Sigmoid colon (tissue), 4 donors: ENCODE measurements around the gene SSU72.

Experiments
- CTCF ChIP-seq, 4 experiments: fragments of 450-650 bp in 3 of 4; fragments of 200-600 bp in 1 of 4; IDR thresholded peaks; one replicate each; pipeline ENCODE4 v1.5.1; 2016 to 2019; ENCODE audit warnings: antibody characterized with exemption in 4 of 4, mild to moderate bottlenecking in 3 of 4, moderate library complexity in 2 of 4
- EP300 ChIP-seq, 4 donors: sonication (generic); formaldehyde crosslinking; IDR thresholded peaks; one replicate each; pipeline ENCODE4 v1.6.1; 2017; ENCODE audit warnings: antibody characterized with exemption in 4 of 4
- POLR2A ChIP-seq, 2 donors: fragments of 450-650 bp; IDR thresholded peaks; one replicate each; pipeline ENCODE4 v1.6.1; 2016; ENCODE audit warnings: antibody characterized with exemption in 2 of 2, mild to moderate bottlenecking in 2 of 2, moderate library complexity in 2 of 2
- POLR2AphosphoS5 ChIP-seq, 4 donors: sonication (generic); formaldehyde crosslinking; IDR thresholded peaks; one replicate each; pipeline ENCODE4 v1.6.1; 2017; ENCODE audit warnings: antibody characterized with exemption in 4 of 4

GRCh38 chr1:1534401-1535154, 40.1 kb downstream of the SSU72 start:
- no peak for TF ChIP-seq CTCF (IDR thresholded peaks at IDR 0.05)
- TF ChIP-seq POLR2A (IDR thresholded peaks at IDR 0.05): no peak
- TF ChIP-seq EP300 (IDR thresholded peaks at IDR 0.05): no peak
- no peak for TF ChIP-seq POLR2AphosphoS5 (IDR thresholded peaks at IDR 0.05)
